MM.1S (cell line): ENCODE results near the gene CENPF.
"Not testable (repeated sequence)": the region's sequence is repeated elsewhere in the genome, so short reads cannot be mapped to it uniquely, and the experiment has no call there.

Experiments
- DNase-seq: peaks from one replicate; pipeline ENCODE4 v3.0.0-alpha.2; 2015
- H2AFZ ChIP-seq: fragments of 300-600 bp; sonication (generic); 2 replicates; pipeline ENCODE4 v1.6.0; 2016; ENCODE audit warnings: antibody characterized with exemption, low read length
- H3F3A ChIP-seq: fragments of 300-600 bp; sonication (generic); 2 replicates; pipeline ENCODE4 v1.6.1; 2016; ENCODE audit warnings: mild to moderate bottlenecking, antibody characterized with exemption, low read length, moderate library complexity, mixed read lengths; ENCODE audit not compliant: insufficient read depth
- H3K27ac ChIP-seq: fragments of 300-600 bp; sonication (generic); 2 replicates; pipeline ENCODE4 v1.5.1; 2016; ENCODE audit warnings: mild to moderate bottlenecking, low read length
- H3K27me3 ChIP-seq: fragments of 300-600 bp; sonication (generic); replicated peaks from 2 replicates; pipeline ENCODE4 v1.6.0; 2016; ENCODE audit warnings: low read length; ENCODE audit not compliant: insufficient read depth
- H3K36me3 ChIP-seq: fragments of 300-600 bp; sonication (generic); replicated peaks from 2 replicates; pipeline ENCODE4 v1.6.1; 2016; ENCODE audit warnings: mild to moderate bottlenecking, low read length, mixed read lengths; ENCODE audit not compliant: insufficient read depth
- H3K4me1 ChIP-seq: fragments of 300-600 bp; sonication (generic); 2 replicates; pipeline ENCODE4 v1.6.1; 2016; ENCODE audit warnings: low read length, mixed read lengths
- H3K4me2 ChIP-seq: fragments of 300-600 bp; sonication (generic); 2 replicates; pipeline ENCODE4 v1.6.0; 2016; ENCODE audit warnings: low read depth, low read length
- H3K4me3 ChIP-seq: fragments of 300-600 bp; sonication (generic); 2 replicates; pipeline ENCODE4 v1.5.1; 2016; ENCODE audit warnings: low read length, mixed read lengths
- H3K79me2 ChIP-seq: fragments of 300-600 bp; sonication (generic); 2 replicates; pipeline ENCODE4 v1.6.1; 2016; ENCODE audit warnings: mixed run types, low read length, mixed read lengths
- H3K9ac ChIP-seq: fragments of 300-600 bp; sonication (generic); 2 replicates; pipeline ENCODE4 v1.6.1; 2016; ENCODE audit warnings: low read length, mixed read lengths
- H3K9me2 ChIP-seq: fragments of 300-600 bp; sonication (generic); replicated peaks from 2 replicates; pipeline ENCODE4 v1.6.1; 2016; ENCODE audit warnings: mild to moderate bottlenecking, low read length, mixed read lengths; ENCODE audit not compliant: insufficient read depth
- H3K9me3 ChIP-seq: fragments of 300-600 bp; sonication (generic); replicated peaks from 2 replicates; pipeline ENCODE4 v1.6.1; 2016; ENCODE audit warnings: mild to moderate bottlenecking, low read length, mixed read lengths; ENCODE audit not compliant: insufficient read depth
- H4K20me1 ChIP-seq: fragments of 300-600 bp; sonication (generic); 2 replicates; pipeline ENCODE4 v1.6.1; 2016; ENCODE audit warnings: mild to moderate bottlenecking, low read length, moderate library complexity, mixed read lengths; ENCODE audit not compliant: insufficient read depth
- EZH2 ChIP-seq: fragments of 300-600 bp; sonication (generic); optimal IDR thresholded peaks from 2 replicates; pipeline ENCODE3; 2017; ENCODE audit warnings: low read depth, mild to moderate bottlenecking, antibody characterized with exemption, low read length, mixed read lengths
- EZH2phosphoT487 ChIP-seq: fragments of 300-600 bp; sonication (generic); IDR thresholded peaks from 2 replicates; pipeline ENCODE4 v1.6.1; 2018; ENCODE audit warnings: antibody characterized with exemption, low read length
- TF ChIP-seq, protein P1 (sequence below): fragments of 300-600 bp; sonication (generic); IDR thresholded peaks from 2 replicates; pipeline ENCODE4 v1.5.1; 2016; ENCODE audit warnings: antibody characterized with exemption, low read length, mixed read lengths

Gene CENPF

DNA sequence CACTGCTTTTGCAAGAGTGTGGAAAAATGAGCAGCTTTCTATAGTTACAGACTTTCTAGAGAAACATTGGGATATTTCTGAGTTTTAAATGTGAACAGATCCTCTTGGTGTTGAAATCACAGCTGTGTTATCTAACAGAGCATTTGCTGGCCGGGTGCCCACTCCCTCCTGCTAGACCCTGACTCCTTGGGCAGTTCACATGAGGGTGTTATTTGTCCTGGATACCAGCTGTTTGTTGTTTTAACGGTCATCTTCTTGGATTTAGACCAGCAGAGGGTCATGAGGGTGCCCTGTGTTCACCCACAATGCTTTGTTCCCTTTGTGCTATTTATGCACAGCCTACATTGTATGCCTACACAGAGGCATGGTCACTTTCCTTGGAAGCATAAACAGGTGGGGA is 67.1 kb downstream of the CENPF start:
- Histone ChIP-seq H3K9me3 (no peaks in the 10 kb centered on the region), H3K27ac (no peak overlapping the region), H3K4me1 (no peaks in the 10 kb centered on the region), H3K79me2 (no peaks in the 10 kb centered on the region), H2AFZ (no peak overlapping the region), H3K9ac (no peak overlapping the region), H3K36me3 (peaks cover 3% of the 10 kb centered on the region; the same call in 1 of the 2 replicates), H3F3A (no peaks in the 10 kb centered on the region), H3K27me3 (no peaks in the 10 kb centered on the region), H4K20me1 (no peaks in the 10 kb centered on the region), H3K4me2 (no peak overlapping the region), H3K9me2 (no peaks in the 10 kb centered on the region), H3K4me3 (no peak overlapping the region)
- TF ChIP-seq, protein P1, sequence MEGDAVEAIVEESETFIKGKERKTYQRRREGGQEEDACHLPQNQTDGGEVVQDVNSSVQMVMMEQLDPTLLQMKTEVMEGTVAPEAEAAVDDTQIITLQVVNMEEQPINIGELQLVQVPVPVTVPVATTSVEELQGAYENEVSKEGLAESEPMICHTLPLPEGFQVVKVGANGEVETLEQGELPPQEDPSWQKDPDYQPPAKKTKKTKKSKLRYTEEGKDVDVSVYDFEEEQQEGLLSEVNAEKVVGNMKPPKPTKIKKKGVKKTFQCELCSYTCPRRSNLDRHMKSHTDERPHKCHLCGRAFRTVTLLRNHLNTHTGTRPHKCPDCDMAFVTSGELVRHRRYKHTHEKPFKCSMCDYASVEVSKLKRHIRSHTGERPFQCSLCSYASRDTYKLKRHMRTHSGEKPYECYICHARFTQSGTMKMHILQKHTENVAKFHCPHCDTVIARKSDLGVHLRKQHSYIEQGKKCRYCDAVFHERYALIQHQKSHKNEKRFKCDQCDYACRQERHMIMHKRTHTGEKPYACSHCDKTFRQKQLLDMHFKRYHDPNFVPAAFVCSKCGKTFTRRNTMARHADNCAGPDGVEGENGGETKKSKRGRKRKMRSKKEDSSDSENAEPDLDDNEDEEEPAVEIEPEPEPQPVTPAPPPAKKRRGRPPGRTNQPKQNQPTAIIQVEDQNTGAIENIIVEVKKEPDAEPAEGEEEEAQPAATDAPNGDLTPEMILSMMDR, result no peak
- TF ChIP-seq EZH2phosphoT487 (no peak), EZH2 (no peak)
- DNase-seq, result no peak

DNA sequence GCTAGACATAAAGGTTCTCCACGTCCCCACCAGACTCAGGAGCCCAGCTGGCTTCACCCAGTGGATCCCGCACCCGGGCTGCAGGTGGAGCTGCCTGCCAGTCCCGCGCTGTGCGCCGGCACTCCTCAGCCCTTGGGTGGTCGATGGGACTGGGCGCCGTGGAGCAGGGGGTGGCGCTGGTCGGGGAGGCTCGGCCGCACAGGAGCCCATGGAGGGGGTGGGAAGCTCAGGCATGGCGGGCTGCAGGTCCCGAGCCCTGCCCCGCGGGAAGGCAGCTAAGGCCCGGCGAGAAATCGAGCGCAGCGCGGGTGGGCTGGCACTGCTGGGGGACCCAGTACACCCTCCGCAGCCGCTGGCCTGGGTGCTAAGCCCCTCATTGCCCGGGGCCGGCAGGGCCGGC is 70.0 kb downstream of the CENPF start:
- not testable (repeated sequence) for H3K27me3 ChIP-seq, DNase-seq, H3K27ac ChIP-seq, H3K9me3 ChIP-seq, H3K4me3 ChIP-seq, H3F3A ChIP-seq, H3K4me1 ChIP-seq, H3K36me3 ChIP-seq, H3K79me2 ChIP-seq, H3K9me2 ChIP-seq, H3K4me2 ChIP-seq, H3K9ac ChIP-seq, H4K20me1 ChIP-seq, H2AFZ ChIP-seq

DNA sequence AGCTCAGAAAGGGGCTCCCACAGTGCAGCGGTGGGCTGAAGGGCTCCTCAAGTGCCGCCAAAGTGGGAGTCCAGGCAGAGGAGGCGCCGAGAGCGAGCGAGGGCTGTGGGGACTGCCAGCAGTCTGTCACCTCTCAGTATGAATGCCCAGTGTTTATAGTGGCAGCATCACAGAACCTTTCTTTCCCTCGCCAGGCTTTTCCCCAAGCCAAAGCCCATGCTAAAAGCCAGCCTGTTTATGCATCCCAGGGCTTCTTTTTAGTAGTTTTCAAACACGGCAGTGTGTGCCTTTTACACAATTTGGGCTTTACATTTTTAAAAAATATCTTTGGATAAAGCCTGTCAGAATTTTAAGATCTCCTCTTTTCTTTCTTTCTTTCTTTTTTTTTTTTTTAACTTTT is 70.6 kb downstream of the CENPF start:
- H3K4me1 ChIP-seq, result no peaks in the 10 kb centered on the region
- H3K4me3 ChIP-seq, result no peak overlapping the region
- H3F3A ChIP-seq, result no peaks in the 10 kb centered on the region
- H3K27ac ChIP-seq, result no peak overlapping the region
- H4K20me1 ChIP-seq, result no peaks in the 10 kb centered on the region
- H3K9me3 ChIP-seq, result no peaks in the 10 kb centered on the region
- DNase-seq, result no peak
- H2AFZ ChIP-seq, result no peak overlapping the region
- H3K9ac ChIP-seq, result no peak overlapping the region
- H3K27me3 ChIP-seq, result no peaks in the 10 kb centered on the region
- no peaks in the 10 kb centered on the region for H3K9me2 ChIP-seq
- no peaks in the 10 kb centered on the region for H3K79me2 ChIP-seq
- H3K4me2 ChIP-seq, result no peak overlapping the region
- no peaks in the 10 kb centered on the region for H3K36me3 ChIP-seq
- no peak for TF ChIP-seq EZH2
- no peak for TF ChIP-seq EZH2phosphoT487
- TF ChIP-seq, protein P1, result no peak

DNA sequence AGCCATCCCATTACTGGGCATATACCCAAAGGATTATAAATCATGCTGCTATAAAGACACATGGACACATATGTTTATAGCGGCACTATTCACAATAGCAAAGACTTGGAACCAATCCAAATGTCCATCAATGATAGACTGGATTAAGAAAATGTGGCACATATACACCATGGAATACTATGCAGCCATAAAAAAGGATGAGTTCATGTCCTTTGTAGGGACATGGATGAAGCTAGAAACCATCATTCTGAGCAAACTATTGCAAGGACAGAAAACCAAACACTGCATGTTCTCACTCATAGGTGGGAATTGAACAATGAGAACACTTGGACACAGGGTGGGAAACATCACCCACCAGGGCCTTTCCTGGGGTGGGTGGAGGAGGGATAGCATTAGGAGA is 72.5 kb downstream of the CENPF start:
- not testable (repeated sequence) for H3K9ac ChIP-seq, H3K79me2 ChIP-seq, H4K20me1 ChIP-seq, H3K9me2 ChIP-seq, H3K4me1 ChIP-seq, H3K27ac ChIP-seq, DNase-seq, H3K4me2 ChIP-seq, H2AFZ ChIP-seq, H3K36me3 ChIP-seq, H3K4me3 ChIP-seq, H3K27me3 ChIP-seq, H3F3A ChIP-seq, H3K9me3 ChIP-seq
